ENCODE results near the gene FOCAD. TPM values are rescaled to one million over a fixed set of nuclear protein-coding genes. Genes with fewer than 3 reads are reported as not detected.
A peak's percentile ranks its signal among the peaks of the same experiment; 100 is the strongest.

Gene FOCAD
- total RNA-seq, 1 donor from 2014 or later = 25.5 TPM

- ATAC-seq = no peak
- intact Hi-C loops (cut with DNase I) = no loop called here
- H3K4me1 ChIP-seq = peaks cover 21% of the 10 kb centered on the region
Observed at GRCh38 chr9:20988671-20989315, 304.7 kb downstream of the FOCAD start.

GRCh38 chr9:20989923-20990341, 305.9 kb downstream of the FOCAD start:
- TF ChIP-seq CTCF (IDR thresholded peaks at IDR 0.05) = no peak
- H3K4me3 ChIP-seq = no peak overlapping the region
- H3K36me3 ChIP-seq = peaks cover 10% of the 10 kb centered on the region
- intact Hi-C loops (cut with DNase I) = no loop called here
- no peaks in the 10 kb centered on the region for H3K9me3 ChIP-seq
- peaks cover 16% of the 10 kb centered on the region for H3K4me1 ChIP-seq
- H3K27me3 ChIP-seq = no peaks in the 10 kb centered on the region
- DNase-seq (peak; percentile 68), ATAC-seq (peak; percentile 78)
- H3K27ac ChIP-seq = peak overlapping the region; percentile 19

More at GRCh38 chr9:20988671-20989315, 304.7 kb downstream of the FOCAD start:
- Histone ChIP-seq H3K27me3 (no peaks in the 10 kb centered on the region), H3K36me3 (peaks cover 10% of the 10 kb centered on the region), H3K27ac (no peak overlapping the region), H3K4me3 (no peak overlapping the region), H3K9me3 (no peaks in the 10 kb centered on the region)
- no peak for DNase-seq
- no peak for TF ChIP-seq CTCF (IDR thresholded peaks at IDR 0.05)

GRCh38 chr9:20990867-20991266, 306.8 kb downstream of the FOCAD start:
- ATAC-seq = peak; percentile 88
- peaks cover 10% of the 10 kb centered on the region for H3K36me3 ChIP-seq
- H3K27ac ChIP-seq = no peak overlapping the region
- no peak for DNase-seq
- H3K27me3 ChIP-seq = no peaks in the 10 kb centered on the region
- peaks cover 16% of the 10 kb centered on the region for H3K4me1 ChIP-seq
- no peak overlapping the region for H3K4me3 ChIP-seq
- intact Hi-C loops (cut with DNase I) = no loop called here
- no peaks in the 10 kb centered on the region for H3K9me3 ChIP-seq
- no peak for TF ChIP-seq CTCF (IDR thresholded peaks at IDR 0.05)

GRCh38 chr9:20994486-20994885, 310.4 kb downstream of the FOCAD start:
- Histone ChIP-seq H3K36me3 (peaks cover 10% of the 10 kb centered on the region), H3K4me1 (peaks cover 8% of the 10 kb centered on the region), H3K27me3 (no peaks in the 10 kb centered on the region), H3K9me3 (no peaks in the 10 kb centered on the region), H3K4me3 (no peak overlapping the region), H3K27ac (no peak overlapping the region)
- DNase-seq = no peak
- no peak for TF ChIP-seq CTCF (IDR thresholded peaks at IDR 0.05)
- ATAC-seq = no peak
- intact Hi-C loops (cut with DNase I) = no loop called here

GRCh38 chr9:20995616-20996015, 311.6 kb downstream of the FOCAD start:
- no peak for TF ChIP-seq CTCF (IDR thresholded peaks at IDR 0.05)
- Histone ChIP-seq H3K27me3 (no peaks in the 10 kb centered on the region), H3K4me1 (peaks cover 2% of the 10 kb centered on the region), H3K9me3 (no peaks in the 10 kb centered on the region), H3K27ac (no peak overlapping the region), H3K4me3 (no peak overlapping the region), H3K36me3 (peaks cover 5% of the 10 kb centered on the region)
- ATAC-seq (peak; percentile 33), DNase-seq (no peak)
- intact Hi-C loops (cut with DNase I) = no loop called here

GRCh38 chr9:20996809-20997208, 312.8 kb downstream of the FOCAD start:
- Histone ChIP-seq H3K9me3 (no peaks in the 10 kb centered on the region), H3K4me1 (no peaks in the 10 kb centered on the region), H3K36me3 (peaks cover 5% of the 10 kb centered on the region), H3K27ac (no peak overlapping the region), H3K4me3 (no peak overlapping the region), H3K27me3 (no peaks in the 10 kb centered on the region)
- intact Hi-C loops (cut with DNase I) = no loop called here
- DNase-seq (no peak), ATAC-seq (no peak)
- no peak for TF ChIP-seq CTCF (IDR thresholded peaks at IDR 0.05)

Data from upper lobe of right lung (tissue), 1 donor.